Ovary (tissue), 3 donors: ENCODE measurements around the gene PROS1.

Source experiments
- CTCF ChIP-seq, 3 donors: fragments of 450-650 bp in 2 of 3; fragments of 200-600 bp in 1 of 3; IDR thresholded peaks; one replicate each; pipeline versions ENCODE4 v1.5.1 to v1.8.0; 2016 to 2022; ENCODE audit warnings: antibody characterized with exemption in 3 of 3, mild to moderate bottlenecking in 1 of 3
- EP300 ChIP-seq: sonication (generic); formaldehyde crosslinking; IDR thresholded peaks from one replicate; pipeline ENCODE4 v1.6.1; 2017; ENCODE audit warnings: antibody characterized with exemption
- POLR2A ChIP-seq: fragments of 450-650 bp; IDR thresholded peaks from one replicate; pipeline ENCODE4 v1.6.1; 2017; ENCODE audit warnings: antibody characterized with exemption, mild to moderate bottlenecking, moderate library complexity
- donor health status: DM: no; HTN: no; CAD: no.

- TF ChIP-seq CTCF (IDR thresholded peaks at IDR 0.05) (no peak), POLR2A (no peak), EP300 (no peak)
These were observed 12.2 kb downstream of the PROS1 start for GRCh38 chr3:93961489-93961888.
